Neuronal stem cell (in vitro differentiated cells): ENCODE results near the gene SEPTIN5.

Experiments used
- DNase-seq: peaks from one replicate; pipeline ENCODE4 v3.0.0-alpha.2; 2013; ENCODE audit warnings: low spot score
- H2AFZ ChIP-seq: one replicate; pipeline ENCODE4 v1.6.1; 2013; ENCODE audit warnings: mild to moderate bottlenecking, low read length, inconsistent platforms
- H2AK5ac ChIP-seq: 2 replicates; pipeline ENCODE4 v1.6.1; 2013; ENCODE audit warnings: low read depth, mild to moderate bottlenecking, inconsistent platforms, low read length, moderate library complexity, mixed read lengths
- H2BK120ac ChIP-seq: 2 replicates; pipeline ENCODE4 v1.6.1; 2013; ENCODE audit warnings: low read depth, mild to moderate bottlenecking, inconsistent platforms, low read length, moderate library complexity, mixed read lengths
- H2BK12ac ChIP-seq: one replicate; pipeline ENCODE4 v1.6.1; 2013; ENCODE audit warnings: low read length, inconsistent platforms
- H2BK15ac ChIP-seq: 2 replicates; pipeline ENCODE4 v1.6.1; 2013; ENCODE audit warnings: mild to moderate bottlenecking, low read length, inconsistent platforms, mixed read lengths
- H2BK5ac ChIP-seq: one replicate; pipeline ENCODE4 v1.6.1; 2013; ENCODE audit warnings: inconsistent platforms, mild to moderate bottlenecking, low read length, moderate library complexity
- H3K14ac ChIP-seq: one replicate; pipeline ENCODE4 v1.6.1; 2013; ENCODE audit warnings: low read length, inconsistent platforms
- H3K18ac ChIP-seq: 2 replicates; pipeline ENCODE4 v1.6.1; 2013; ENCODE audit warnings: low read length, inconsistent platforms
- H3K23ac ChIP-seq: 2 replicates; pipeline ENCODE4 v1.6.1; 2013; ENCODE audit warnings: low read depth, mild to moderate bottlenecking, mixed read lengths, low read length, inconsistent platforms; ENCODE audit not compliant: poor library complexity
- H3K27ac ChIP-seq: replicated peaks from 3 replicates; pipeline ENCODE4 v1.5.1; 2013; ENCODE audit warnings: low read length, inconsistent platforms
- H3K27me3 ChIP-seq, 3 experiments: 2 replicates each; pipeline ENCODE4 v1.6.1; 2013; ENCODE audit warnings: low read length in 3 of 3, mild to moderate bottlenecking in 2 of 3, inconsistent platforms in 1 of 3, low read depth in 1 of 3, mixed read lengths in 1 of 3, moderate library complexity in 1 of 3; ENCODE audit not compliant: control insufficient read depth in 3 of 3, insufficient read depth in 3 of 3
- H3K36me3 ChIP-seq, 2 donors: replicated peaks in 1 of 2; 2 replicates each; pipeline ENCODE4 v1.6.1; 2013; ENCODE audit warnings: low read length in 2 of 2; ENCODE audit not compliant: control insufficient read depth in 2 of 2, insufficient read depth in 2 of 2
- H3K4ac ChIP-seq: 2 replicates; pipeline ENCODE4 v1.6.1; 2013; ENCODE audit warnings: inconsistent platforms, mild to moderate bottlenecking, low read length, moderate library complexity
- H3K4me1 ChIP-seq, 2 donors: 1 replicate in 1 of 2; 2 replicates in 1 of 2; pipeline ENCODE4 v1.6.1; 2013; ENCODE audit warnings: low read length in 2 of 2, low read depth in 1 of 2; ENCODE audit not compliant: control insufficient read depth in 2 of 2, insufficient read depth in 1 of 2
- H3K4me2 ChIP-seq: one replicate; pipeline ENCODE4 v1.6.1; 2013; ENCODE audit warnings: mild to moderate bottlenecking, low read length, inconsistent platforms; ENCODE audit not compliant: insufficient read depth, poor library complexity, severe bottlenecking
- H3K4me3 ChIP-seq, 2 donors: 2 replicates each; pipeline ENCODE4 v1.5.1; 2013; ENCODE audit warnings: low read length in 2 of 2, mild to moderate bottlenecking in 2 of 2, inconsistent platforms in 1 of 2, moderate library complexity in 1 of 2
- H3K79me1 ChIP-seq: one replicate; pipeline ENCODE4 v1.6.1; 2013; ENCODE audit warnings: low read depth, mild to moderate bottlenecking, inconsistent platforms, low read length, moderate library complexity
- H3K9ac ChIP-seq: one replicate; pipeline ENCODE4 v1.6.1; 2013; ENCODE audit warnings: mild to moderate bottlenecking, low read depth, low read length, inconsistent platforms; ENCODE audit not compliant: poor library complexity
- H3K9me3 ChIP-seq, 2 donors: replicated peaks in 1 of 2; 2 replicates each; pipeline versions ENCODE3 to v1.6.1; 2013; ENCODE audit warnings: low read length in 2 of 2, mild to moderate bottlenecking in 2 of 2, inconsistent platforms in 1 of 2, low read depth in 1 of 2, mixed read lengths in 1 of 2, moderate library complexity in 1 of 2; ENCODE audit not compliant: control insufficient read depth in 2 of 2, insufficient read depth in 1 of 2
- H4K8ac ChIP-seq: one replicate; pipeline ENCODE4 v1.6.1; 2013; ENCODE audit warnings: low read depth, mild to moderate bottlenecking, inconsistent platforms, low read length, moderate library complexity
- H4K91ac ChIP-seq: one replicate; pipeline ENCODE4 v1.6.1; 2013; ENCODE audit warnings: low read length, low read depth, mild to moderate bottlenecking, inconsistent platforms; ENCODE audit not compliant: poor library complexity
- WGBS, 2 donors: extraction: QIAGEN DNeasy Blood & Tissue Kit; methylation state at CpG; one replicate each; pipeline ENCODE4 v1.1.7; 2013; ENCODE audit warnings: missing lambda C conversion rate in 2 of 2, mixed read lengths in 1 of 2; ENCODE audit not compliant: insufficient read length in 2 of 2, insufficient replicate concordance in 1 of 2; ENCODE audit errors: extremely low coverage in 2 of 2; 5-methylcytosine and 5-hydroxymethylcytosine counted together

Gene SEPTIN5

DNA sequence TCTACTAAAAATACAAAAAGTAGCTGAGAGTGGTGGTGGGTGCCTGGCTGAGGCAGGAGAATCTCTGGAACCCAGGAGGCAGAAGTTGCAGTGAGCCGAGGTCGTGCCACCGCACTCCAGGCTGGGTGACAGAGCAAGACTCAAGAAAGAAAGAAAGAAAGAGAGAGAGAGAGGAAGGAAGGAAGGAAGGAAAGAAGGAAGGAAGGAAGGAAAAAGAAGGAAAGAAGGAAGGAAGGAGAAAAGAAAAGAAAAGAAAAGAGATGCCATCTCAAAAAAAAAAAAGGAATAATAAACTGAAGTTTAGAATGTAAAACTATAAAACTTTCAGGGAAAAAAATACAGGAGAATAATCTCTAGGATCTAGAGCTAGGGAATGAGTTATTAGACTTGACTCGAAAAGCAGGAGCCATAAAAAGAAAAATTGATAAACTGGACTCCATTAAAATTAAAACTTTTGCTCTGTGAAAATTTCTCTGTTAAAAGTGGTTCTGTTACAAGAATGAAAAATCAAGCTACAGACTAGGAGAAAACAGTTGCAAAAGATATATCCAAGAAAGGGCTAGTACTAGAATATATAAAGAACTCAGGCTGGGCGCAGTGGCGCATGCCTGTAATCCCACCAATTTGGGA, 13.4 kb upstream of the SEPTIN5 start:
- DNase-seq, result no peak
- Histone ChIP-seq H2AFZ (no peak overlapping the region), H3K36me3 (no peaks in the 10 kb centered on the region), H3K9me3 (peaks cover 0 to 2% of the 10 kb centered on the region in 2 donors), H2BK12ac (no peak overlapping the region), H3K9ac (no peak overlapping the region), H3K4ac (no peak overlapping the region), H3K14ac (no peak overlapping the region), H2BK5ac (no peak overlapping the region), H4K91ac (no peak overlapping the region), H3K79me1 (no peaks in the 10 kb centered on the region), H3K18ac (no peak overlapping the region), H3K27ac (no peak overlapping the region), H2AK5ac (no peak overlapping the region), H3K4me2 (no peak overlapping the region), H3K27me3 (peaks cover 0 to 8% (median 0%) of the 10 kb centered on the region in 3 experiments), H3K4me1 (peaks cover 2 to 8% of the 10 kb centered on the region in 2 donors), H4K8ac (no peak overlapping the region), H2BK120ac (no peak overlapping the region), H3K23ac (no peak overlapping the region), H2BK15ac (no peak overlapping the region), H3K4me3 (no peak overlapping the region)
- no CpG with 5 or more reads among the region's 6 CpGs for WGBS, 2 donors

DNA sequence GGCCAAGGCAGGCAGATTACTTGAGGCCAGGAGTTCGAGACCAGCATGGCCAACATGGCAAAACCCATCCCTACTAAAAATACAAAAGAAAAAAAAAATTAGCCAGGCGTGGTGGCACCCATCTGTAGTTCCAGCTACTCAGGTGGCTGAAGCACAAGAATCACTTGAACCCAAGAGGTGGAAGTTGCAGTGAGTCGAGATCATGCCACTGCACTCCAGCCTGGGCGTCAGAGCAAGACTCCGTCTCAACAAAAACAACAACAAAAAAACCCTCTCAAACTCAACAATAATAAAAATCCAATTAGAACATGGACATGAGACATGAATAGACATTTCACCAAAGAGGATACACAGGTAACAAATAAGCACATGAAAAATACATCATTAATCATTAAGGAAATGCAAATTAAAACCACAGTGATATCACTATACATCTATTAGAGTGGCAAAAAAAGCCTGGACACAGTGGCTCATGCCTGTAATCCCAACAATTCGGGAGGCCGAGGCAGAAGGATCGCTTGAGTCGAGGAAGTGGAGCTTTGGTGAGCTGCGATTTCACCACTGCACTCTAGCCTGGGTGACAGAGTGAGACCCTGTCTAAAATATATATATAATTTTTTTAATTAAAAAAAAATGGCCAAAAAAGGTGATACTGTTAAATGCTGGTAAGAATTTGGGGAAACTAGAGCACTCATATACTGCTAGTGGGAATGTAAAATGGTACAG, 12.7 kb upstream of the SEPTIN5 start:
- Histone ChIP-seq H2BK5ac (no peak overlapping the region), H3K23ac (no peak overlapping the region), H3K79me1 (no peaks in the 10 kb centered on the region), H3K18ac (no peak overlapping the region), H2BK15ac (no peak overlapping the region), H4K8ac (no peak overlapping the region), H3K36me3 (no peaks in the 10 kb centered on the region), H3K4me2 (no peak overlapping the region), H3K9me3 (no peaks in the 10 kb centered on the region), H3K14ac (no peak overlapping the region), H3K4me3 (no peak overlapping the region), H2AFZ (no peak overlapping the region), H2AK5ac (no peak overlapping the region), H3K27ac (no peak overlapping the region), H3K9ac (no peak overlapping the region), H3K4me1 (peaks cover 2 to 8% of the 10 kb centered on the region in 2 donors), H3K27me3 (peaks cover 0 to 8% (median 0%) of the 10 kb centered on the region in 3 experiments), H2BK120ac (no peak overlapping the region), H3K4ac (no peak overlapping the region), H2BK12ac (no peak overlapping the region), H4K91ac (no peak overlapping the region)
- WGBS, 2 donors, result no CpG with 5 or more reads among the region's 10 CpGs
- no peak for DNase-seq

DNA sequence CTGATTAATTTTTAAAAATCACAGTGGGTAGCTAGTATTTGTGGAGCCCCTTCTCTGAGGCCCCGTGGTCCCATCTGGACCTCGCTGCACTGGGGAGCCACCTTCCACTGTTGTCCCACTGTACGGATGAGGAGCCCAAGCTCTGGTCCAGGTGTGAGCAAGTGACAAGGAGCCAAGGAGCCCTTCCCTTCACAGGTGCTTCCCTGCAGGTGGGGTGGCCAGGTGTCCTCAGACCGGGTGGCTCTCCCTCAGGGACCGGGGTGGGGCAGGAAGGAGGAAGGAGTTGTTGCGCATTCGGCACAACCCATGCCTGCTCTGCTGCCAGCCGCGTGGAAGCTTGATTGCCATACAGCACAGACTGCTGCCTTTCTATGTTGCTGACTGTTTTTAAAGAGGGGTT, 10.4 kb upstream of the SEPTIN5 start:
- Histone ChIP-seq H3K14ac (no peak overlapping the region), H3K4me3 (no peak overlapping the region), H3K23ac (peak overlapping the region; percentile 80), H2BK12ac (no peak overlapping the region), H2AK5ac (no peak overlapping the region), H3K27ac (no peak overlapping the region), H2AFZ (no peak overlapping the region), H3K18ac (peak overlapping the region; percentile 5), H2BK5ac (no peak overlapping the region), H3K9ac (no peak overlapping the region), H2BK120ac (no peak overlapping the region), H4K91ac (no peak overlapping the region), H3K36me3 (no peaks in the 10 kb centered on the region), H2BK15ac (no peak overlapping the region), H3K79me1 (no peaks in the 10 kb centered on the region), H3K9me3 (no peaks in the 10 kb centered on the region), H3K4me1 (peaks cover 2 to 8% of the 10 kb centered on the region in 2 donors), H4K8ac (no peak overlapping the region), H3K4ac (no peak overlapping the region), H3K27me3 (peaks cover 0 to 30% (median 0%) of the 10 kb centered on the region in 3 experiments), H3K4me2 (no peak overlapping the region)
- DNase-seq, result no peak
- WGBS, 2 donors, result no CpG with 5 or more reads among the region's 9 CpGs

DNA sequence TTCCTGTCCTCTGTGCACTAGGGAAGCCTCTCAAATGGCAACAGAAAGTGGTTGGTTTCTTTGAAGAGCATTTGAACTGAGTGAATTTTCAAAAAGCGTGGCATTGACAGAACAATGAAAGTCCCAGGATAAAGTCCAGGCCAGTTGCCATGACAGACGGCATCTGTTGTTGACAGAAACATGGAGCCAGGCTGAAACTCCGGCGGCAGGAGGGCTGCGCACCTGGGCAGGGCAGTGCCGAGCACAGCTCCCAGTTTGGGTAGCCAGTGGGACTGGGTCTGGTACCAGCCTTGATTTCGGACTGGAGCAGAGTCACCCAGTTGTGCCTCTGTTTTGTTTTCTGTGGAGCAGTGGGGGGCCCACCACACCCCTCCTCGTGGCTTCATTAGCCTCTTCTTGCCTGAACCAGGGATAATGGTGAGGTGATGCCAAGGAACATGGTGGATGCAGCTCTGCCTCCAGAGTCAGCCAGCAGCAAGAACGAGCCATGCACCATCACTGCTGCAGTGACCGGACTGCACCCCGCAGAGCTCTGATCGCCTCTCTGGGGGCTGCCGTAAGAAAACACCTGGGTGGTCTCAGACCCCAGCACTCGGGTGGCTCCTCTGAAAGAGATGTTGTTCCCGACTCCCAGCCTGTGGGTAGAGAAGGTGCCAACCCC, 9.8 kb upstream of the SEPTIN5 start:
- Histone ChIP-seq H3K4me1 (peaks cover 2 to 8% of the 10 kb centered on the region in 2 donors), H3K9me3 (no peaks in the 10 kb centered on the region), H3K27ac (no peak overlapping the region), H3K14ac (no peak overlapping the region), H3K27me3 (peaks cover 0 to 36% (median 0%) of the 10 kb centered on the region in 3 experiments), H2BK5ac (no peak overlapping the region), H3K4me3 (peak overlapping the region in 1 of 2 donors; percentile 27), H2BK15ac (no peak overlapping the region), H3K36me3 (no peaks in the 10 kb centered on the region), H3K23ac (peak overlapping the region; percentile 35), H2AK5ac (peak overlapping the region; percentile 69), H3K4me2 (no peak overlapping the region), H3K18ac (peak overlapping the region; percentile 52), H3K9ac (no peak overlapping the region), H2BK12ac (no peak overlapping the region), H4K8ac (no peak overlapping the region), H2BK120ac (no peak overlapping the region), H4K91ac (no peak overlapping the region), H2AFZ (no peak overlapping the region), H3K4ac (peak overlapping the region; percentile 39), H3K79me1 (no peaks in the 10 kb centered on the region)
- no CpG with 5 or more reads among the region's 15 CpGs for WGBS, 2 donors
- no peak for DNase-seq
